GM19023 (cell line): ENCODE measurements around the gene MPP3.

ENCODE experiments used
- ATAC-seq: cut with Tn5 transposase; IDR thresholded peaks from one replicate; pipeline ENCODE4 v1.9.1; 2021; ENCODE audit warnings: mild to moderate bottlenecking, moderate library complexity; ENCODE audit not compliant: unreplicated experiment

The MPP3 gene

DNA sequence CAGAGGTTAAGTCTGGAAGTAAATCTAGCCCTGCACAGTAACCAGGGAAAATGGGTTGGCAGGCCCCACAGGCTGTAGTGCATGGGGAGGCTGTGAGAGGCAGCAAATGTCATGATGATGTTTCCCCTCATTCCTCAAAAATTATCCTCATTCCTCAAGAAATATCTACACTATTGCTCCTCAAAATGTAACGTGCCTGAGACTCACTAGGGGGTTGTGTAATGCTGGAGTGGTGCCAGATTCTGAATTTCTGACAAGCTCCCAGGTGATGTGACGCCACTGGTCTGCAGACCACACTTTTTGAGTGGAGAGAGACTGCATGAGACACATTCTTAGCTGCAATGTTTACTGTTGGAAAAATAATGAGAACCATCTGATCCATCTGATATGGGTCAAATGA, 1.2 kb upstream of the MPP3 start:
- ATAC-seq, result no peak

DNA sequence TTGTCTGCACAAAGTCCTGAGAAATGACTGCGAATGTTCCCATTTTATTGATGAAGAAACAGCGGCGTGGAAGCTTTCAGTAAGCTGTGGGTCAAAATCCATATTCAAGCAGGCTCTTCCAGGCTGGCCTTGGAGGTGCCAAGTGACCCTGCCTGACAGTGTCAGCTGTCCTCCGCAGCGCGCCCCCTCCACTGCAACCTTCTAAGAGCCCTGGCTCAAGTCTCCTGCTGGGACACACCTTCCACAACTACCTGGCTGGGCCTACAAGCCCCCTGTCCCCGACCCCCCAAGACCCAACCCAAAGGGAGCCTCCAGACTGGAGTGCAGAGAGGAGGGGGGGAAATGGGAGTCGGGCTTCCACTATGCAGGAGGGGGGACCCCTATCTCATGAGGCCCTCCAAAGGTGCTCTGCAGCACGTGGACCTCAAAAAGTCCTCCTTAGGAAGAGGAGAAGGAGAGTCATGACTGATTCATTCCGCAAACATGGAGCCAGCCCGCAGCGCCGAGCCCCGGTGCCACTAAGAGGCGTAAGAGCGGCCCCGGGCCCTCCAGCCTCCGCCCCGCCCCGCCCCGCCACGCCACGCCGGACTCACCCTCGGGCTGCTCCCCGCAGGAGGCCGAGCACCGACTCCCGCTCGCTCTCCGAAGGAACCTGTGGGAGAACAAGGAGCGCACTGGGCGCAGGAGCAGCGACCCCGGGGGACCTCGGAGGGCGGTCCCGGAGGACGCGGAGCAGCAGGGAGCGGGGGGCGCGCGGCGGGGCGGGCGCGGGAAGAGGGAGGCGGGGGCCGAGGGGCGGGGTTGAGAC, 574 bp downstream of the MPP3 start:
- ATAC-seq, result no peak

DNA sequence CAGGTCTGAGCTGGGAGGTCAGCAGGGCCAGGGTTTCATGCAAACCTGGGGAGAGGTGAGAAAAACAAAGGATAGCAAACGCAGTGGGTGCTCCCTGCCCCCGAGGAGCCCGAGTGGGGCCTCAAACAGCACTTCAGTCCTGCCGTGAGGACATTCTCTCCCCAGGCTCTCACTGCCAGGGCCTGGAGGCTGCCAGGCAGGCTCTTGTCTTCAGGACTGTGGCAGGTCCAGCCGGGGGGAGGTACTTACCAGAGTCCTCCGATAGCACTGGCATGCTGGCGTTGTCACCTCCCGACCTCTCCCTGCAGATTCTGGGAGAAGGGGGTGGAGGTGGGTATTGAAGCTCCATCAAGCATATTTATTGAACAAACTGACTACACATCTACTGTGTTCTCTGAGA, 1.3 kb downstream of the MPP3 start:
- no peak for ATAC-seq

DNA sequence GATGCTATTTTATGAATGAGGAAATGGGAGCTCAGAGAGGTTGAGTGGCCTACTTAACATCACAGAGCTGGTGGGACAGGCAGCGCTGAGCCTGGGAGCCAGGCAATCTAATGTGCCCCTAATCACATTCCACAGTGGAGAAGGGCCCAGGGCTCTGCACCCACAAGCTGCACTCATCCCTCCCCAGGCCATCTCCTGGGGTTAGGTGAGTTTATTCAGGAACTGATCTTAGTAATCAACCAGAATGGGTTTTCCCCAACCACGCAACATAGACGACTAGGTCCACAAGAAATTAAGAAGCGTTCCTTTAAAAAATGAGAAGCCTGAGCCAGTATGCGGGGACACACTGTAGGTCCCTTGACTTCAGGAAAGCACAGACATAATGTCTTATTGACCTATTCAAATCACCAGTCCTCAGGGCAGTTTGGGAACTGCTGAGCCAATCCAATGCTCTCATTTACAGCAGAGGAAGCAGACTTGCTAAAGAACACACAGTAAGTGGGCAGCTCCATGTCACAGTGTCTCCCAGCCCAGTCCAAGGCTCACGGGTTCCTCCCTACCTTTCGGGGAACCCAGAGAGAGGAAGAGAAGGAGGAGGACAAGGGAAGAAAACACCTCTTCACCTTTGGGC, 2.3 kb downstream of the MPP3 start:
- ATAC-seq, result no peak

DNA sequence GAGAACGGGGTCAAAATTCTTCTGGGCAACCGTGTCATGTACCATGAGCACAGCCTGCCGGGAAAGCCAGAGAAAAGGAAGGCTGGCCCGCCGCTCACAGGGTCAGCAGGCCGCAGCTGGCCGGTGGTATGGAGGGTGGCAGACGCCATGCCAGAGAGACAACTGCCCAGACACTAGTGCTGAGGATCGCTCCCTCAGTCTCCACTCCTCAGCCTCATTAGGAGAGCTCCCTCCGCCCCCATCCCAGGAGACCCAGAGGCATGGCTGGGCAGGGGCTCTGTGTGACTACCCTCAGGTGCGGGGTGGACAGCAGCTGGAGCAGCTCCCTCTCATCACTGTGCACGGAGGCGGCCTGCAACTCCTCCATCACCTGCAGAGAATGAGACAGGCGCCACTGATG, 3.2 kb downstream of the MPP3 start:
- ATAC-seq, result no peak

DNA sequence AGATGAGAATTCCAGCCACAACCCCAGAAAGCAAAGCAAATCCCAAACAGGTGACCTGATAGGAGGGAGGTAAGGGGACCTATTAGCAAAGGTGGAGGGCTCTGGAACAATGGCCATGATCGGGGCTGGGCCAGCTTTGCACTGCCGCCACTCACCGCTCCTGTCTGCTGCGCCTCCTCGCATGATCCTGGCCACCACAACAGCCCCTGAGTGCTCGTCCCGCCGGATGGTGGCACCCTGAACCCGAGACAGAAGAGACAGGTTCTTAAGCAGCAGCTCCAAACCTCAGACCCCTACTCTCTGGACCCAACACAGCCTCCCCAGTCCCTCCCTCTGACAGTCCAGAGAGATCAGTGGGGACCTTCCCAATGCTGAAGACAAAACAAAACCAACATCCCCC, 5.3 kb downstream of the MPP3 start:
- ATAC-seq, result no peak

DNA sequence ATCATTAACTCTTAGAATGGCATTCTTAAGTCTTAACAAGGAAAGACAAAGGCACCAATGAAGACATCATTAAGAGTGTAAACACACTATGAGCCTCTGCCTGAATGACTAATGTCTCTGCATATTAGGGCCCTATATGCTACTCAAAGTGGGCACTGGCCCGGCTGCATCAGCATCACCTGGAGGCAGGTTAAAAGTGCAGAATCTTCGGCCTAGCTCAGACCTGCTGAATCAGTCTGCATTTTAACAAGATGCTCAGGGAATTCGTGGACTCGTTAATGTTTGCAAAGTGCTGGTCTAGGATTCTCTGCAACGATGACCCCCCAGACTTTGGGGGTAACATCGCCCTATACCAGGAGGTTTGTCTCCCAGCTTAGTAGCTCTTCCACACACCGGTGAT, 6.7 kb downstream of the MPP3 start:
- ATAC-seq, result no peak

DNA sequence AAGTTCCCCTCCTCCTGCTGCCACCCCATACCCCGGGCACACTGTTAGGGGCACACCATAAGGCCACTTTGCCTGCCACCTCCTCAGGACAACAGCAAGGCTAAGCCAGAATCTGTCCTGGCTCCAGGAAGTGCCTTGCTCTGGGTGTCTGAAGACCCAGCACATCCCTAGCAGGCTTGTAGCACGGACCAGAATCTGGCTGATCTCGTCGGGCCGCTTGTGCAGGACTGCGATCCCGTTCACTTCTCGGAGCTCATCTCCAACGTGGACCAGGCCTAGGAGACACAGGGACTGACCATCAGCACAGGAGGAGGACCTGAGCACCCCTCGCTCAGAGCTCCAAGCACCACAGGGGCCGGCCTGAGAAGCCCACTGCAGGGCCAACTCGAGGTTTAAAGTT, 7.4 kb downstream of the MPP3 start:
- no peak for ATAC-seq

DNA sequence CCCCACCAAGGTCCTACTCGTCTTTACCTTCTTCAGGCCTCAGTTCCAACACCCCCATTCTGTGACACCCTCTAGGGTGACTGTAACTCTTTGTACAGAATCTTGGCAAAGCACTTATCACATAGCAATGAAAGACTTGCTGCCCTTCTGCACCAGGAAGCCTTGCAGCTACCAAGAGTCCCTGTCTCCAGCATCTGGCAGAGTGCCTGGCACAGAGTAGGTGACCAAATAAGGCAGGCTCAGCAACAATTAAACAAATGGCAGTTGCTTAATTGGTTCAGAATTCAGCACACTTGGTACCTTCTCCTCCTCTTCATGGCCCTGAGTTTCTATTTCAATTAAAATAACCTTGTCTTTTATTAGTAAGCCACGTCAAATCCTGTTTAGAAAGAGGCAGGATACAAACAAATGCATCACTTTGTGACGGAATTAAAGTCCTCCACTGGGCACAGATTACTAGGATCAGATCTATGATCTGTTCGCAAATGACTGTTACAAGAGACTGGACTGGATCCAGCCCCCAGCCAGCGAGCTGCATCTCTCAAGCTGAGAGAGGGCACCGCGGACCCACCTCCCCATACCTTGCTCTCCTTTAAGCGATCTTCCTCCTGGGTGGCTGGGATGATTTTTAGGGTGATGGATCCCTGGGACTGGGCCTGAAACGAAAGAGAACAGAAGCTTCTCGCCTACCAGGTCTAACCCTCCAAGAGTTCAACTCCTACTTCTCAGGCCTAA, 9.4 kb downstream of the MPP3 start:
- no peak for ATAC-seq

DNA sequence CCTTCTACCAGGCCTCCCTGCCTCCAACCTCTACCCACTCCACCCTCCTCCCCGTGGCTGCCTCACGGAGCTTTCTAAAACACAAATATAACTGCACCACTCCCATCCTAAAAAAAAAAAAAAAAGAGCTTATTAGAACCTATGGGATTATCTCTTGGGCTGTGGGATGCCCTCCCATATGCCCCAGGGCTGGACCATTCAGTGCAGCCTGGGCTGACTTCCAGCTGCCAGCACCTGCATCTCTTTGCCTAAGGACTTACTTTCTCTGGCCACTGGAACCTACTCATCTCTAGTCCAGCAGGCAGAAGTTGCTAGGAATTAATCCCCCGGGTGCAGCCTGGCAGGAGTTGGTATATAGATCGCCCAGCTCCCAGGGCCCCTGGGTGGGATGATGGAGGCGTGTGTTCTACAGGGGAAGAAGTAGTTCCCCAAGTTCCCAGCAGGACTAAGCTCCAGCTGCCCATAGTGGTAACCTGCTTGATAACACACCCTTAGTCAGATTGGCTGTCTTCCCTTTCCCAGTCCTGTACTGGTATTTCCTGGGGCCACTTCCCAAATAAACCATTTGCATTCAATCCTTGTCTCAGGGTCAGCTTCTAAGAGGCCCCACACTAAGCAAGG, 10.3 kb downstream of the MPP3 start:
- ATAC-seq, result no peak

DNA sequence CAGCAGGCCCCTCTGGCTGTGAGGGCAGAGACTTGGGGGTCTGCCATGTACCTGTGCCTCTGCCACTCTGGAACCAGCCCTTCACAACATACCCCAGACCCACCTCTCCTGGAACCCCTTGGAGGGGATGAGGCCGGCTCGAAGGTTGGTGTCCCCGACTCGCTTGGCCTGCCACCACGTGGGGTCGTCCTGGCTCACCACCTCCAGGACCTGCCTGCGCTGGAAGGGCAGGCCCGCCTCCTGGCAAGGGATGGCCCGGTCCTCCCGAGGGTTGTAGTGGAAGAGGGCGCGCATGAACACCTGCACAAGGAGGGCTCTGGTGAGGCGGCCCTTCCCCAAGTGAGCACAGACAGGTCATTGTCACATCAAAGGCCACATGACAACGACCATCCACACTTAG, 12.2 kb downstream of the MPP3 start:
- ATAC-seq, result no peak

DNA sequence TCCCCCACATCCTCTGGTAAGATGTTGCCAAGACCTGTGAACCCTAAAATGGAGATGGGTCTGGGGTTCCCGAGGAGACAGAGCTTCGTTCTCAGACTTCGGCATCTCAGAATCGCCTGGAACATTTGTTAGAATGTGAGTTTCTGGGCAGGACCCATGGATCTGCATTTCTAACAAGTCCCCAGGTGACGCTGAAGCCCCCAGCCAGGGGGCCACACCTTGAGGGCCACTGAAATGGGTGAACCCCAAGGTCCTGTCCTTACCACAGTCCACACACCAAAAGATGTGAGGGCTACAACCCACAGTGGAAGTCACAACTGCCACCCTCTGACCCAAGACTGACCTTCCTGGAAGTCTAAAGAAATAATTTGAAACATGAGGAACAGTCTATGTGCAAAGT, 14.0 kb downstream of the MPP3 start:
- ATAC-seq, result no peak

DNA sequence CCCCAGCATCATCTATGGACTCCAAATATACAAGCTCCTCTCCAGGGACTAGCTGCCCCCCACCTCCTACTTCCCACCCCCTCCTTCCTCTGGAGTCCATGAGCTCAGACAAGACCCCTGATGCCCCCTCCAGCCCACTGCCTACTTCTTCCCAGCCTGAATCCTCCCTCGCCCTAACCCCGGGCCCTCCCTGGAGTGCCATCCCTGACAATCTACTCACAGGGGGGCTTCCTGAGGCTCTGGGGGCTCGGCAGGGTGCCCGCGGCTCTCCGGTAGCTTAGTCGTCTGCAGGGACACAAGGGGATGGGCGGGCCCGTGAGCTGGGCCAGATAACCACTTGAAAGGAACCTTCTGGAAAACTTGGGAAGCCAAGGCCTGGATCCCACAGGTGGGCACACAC, 15.1 kb downstream of the MPP3 start:
- no peak for ATAC-seq

DNA sequence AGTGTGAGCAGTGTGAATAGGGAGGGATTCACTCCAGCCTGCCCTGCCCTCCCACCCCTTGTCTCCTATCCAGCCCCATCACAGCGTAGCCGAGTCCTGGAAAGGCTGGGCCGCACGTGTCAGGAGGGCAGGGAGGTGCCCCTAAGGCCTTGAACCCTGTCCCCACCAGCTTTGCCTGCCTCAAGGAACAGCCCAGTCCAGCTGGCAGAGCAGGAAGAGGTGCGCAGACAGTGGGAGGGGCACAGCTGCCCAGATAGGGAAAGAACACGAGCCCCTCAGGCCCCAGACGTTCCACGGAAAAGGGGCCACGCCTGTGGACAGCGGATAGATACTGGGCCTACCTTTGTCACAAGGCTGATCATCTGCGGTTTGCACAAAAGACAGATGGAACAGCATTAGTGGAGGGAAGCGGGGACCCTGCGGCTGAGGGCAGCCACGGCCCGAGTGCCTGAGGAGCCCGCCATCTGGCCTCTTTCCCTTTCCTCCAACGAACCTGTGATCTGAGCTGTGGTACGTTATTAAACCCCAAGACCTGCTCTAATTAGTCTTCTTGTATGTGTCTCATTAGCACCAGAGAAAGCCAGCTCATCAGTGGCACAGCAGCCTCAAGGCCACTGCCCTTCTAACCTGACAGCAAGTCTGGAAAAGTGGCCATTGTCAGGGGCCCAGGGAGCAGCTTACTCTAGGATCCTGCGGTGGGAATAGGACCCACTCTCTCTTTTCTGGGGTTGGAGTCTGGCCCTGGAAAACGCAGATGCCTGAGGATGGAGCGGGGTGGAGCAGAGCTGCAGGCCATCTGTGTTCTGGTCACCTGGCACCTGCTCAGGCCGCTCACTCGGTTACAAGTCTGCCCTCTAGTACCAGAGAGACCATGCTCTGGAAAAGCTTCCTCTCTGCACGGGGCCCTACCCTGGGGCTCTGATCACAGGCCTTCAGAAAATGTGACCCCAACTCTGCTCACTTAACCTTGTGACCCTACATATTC, 16.3 kb downstream of the MPP3 start:
- no peak for ATAC-seq

DNA sequence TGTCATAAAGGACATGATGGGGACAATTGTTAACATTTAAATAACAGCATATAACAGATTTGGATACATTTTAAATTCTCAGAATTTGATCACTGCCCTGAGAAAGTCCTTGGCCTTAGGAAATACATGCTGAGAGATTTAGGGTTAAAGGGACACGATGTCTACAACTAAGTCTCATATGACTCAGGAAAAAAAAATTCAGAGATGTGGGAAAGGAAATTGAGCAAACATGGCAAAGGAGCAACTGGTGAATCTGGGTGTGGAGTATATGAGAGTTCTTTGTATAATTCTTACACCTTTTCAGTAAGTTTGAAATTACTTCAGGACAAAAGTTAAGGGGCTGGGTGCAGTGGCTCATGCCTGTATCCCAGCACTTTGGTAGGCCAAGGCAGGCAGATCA, 18.2 kb downstream of the MPP3 start:
- no peak for ATAC-seq

DNA sequence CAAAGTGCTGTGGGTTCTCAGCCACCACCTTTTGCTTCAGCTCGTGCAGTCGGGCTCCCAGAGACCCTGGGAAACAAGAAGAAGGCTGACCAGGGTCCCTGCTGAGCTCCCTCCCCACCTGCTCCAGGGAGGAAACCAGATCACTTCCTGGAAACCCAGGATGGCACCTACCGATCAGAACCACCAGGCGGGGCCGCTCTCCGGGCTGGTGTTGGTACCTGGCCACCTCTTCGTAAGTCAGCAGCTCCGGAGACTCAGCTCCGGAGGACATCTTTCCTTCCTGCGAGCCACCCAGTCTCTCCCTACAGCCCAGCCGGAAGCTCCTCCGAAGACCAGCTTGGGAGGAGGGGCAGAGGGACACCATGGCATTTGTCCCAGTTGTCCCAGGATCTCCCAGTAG, 18.9 kb downstream of the MPP3 start:
- ATAC-seq, result no peak

DNA sequence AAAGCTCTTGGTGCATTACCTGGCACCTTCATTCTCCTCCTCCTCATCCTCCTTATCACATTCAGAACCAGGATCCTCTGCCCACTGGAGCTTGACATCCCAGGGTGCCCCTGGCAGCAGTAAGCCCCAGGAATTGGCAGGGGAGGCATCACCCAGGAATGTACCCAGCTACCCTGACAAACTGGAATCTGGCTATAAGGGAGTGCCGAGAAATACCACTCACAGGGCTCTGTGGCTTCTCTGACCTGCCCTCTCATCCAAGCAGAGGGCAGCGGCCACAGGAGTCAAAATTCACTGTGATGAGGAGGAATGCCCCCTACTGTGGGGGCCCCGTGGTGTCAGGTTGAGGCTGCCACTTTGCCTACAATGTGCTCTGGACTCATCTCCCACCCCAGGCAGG, 19.6 kb downstream of the MPP3 start:
- no peak for ATAC-seq

DNA sequence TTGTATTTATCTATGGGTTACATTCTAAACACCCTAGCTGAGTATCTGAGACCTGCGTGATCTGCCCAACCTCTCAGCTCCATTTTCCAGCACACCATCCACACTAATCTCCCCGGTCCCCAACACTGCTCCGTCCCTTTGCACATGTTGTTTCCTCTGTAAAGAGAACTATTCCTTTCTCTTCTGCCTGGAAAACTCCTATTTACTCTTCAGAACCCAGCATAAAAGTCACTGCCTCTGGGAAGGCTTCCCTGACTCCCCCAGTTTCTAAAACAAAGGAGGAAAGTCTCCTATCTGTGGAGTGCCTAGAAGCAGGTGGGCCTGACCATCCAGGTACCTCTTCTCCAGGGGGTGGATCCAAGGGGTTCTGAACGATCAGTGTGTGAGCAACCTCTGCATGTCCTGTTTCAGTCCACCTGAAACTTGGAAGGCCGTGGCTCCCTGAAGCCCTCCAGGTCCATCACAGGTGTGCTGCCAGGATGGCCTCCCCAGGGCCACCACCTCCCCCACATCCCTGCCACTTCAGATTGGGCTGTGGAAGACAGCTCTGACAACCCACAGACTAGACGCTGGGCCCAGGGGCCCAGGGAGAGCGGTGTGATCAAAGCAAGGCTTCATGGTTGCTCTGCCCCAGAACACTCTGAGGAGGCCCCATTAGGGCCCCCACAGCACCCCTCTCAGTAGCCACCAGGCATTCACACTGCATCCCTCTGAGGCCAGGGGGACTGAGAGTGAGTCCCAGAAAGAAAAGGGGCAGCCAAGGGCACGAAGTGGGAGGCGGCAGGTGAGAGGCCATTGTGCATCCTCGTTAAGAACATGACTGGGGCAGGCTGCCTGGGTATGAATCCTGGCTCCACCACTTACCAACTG, 20.3 kb downstream of the MPP3 start:
- ATAC-seq, result no peak

DNA sequence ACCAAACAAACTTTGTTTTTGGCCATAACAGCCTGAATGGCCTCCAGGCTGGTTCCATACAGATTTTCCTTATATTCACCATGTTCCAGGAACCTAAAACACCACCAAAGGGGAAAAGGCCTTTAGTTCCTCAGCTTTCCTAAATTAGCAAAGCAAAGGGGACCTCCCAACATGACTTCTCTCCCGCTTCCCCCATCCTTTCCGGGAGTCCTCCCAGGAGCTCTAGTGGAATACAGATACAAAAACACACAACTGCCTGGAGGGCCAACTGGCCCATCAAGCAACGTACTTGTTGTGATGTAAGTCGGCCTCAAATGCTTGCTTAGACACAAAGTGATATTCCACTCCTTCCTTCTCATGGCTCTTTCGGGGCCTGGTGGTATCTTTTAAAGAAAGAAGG, 22.1 kb downstream of the MPP3 start:
- ATAC-seq, result no peak
